GM13976 (cell line): ENCODE data around the gene TRIM5.
"Not testable (repeated sequence)": the region's sequence is repeated elsewhere in the genome, so short reads cannot be mapped to it uniquely, and the experiment has no call there.

ENCODE experiments used
- DNase-seq: peaks from one replicate; pipeline ENCODE4 v3.0.0; 2012; ENCODE audit warnings: low spot score
- CTCF ChIP-seq: IDR thresholded peaks from 2 replicates; pipeline ENCODE4 v1.5.1; 2012; ENCODE audit warnings: borderline replicate concordance, mild to moderate bottlenecking; ENCODE audit not compliant: insufficient read depth; ENCODE audit errors: extremely low read depth, missing control alignments, control extremely low read depth
- in situ Hi-C: fragments of 300-500 bp; cut with MboI; formaldehyde crosslinking; loops from one replicate; pipeline ENCODE4 v1.12.0; 2022; ENCODE audit warnings: low sequenced_read_pairs, mixed read lengths, inconsistent platforms; ENCODE audit not compliant: unreplicated experiment

The TRIM5 gene

GRCh38 chr11:5688482-5688881 lies 3.6 kb upstream of the TRIM5 start:
- DNase-seq: no peak
- in situ Hi-C loops: no loop called here
- no peak for TF ChIP-seq CTCF

- no peak for DNase-seq
- TF ChIP-seq CTCF: no peak
- in situ Hi-C loops: no loop called here
These were observed 1.6 kb upstream of the TRIM5 start for GRCh38 chr11:5686426-5686825.

- TF ChIP-seq CTCF: no peak
- no peak for DNase-seq
- in situ Hi-C loops: no loop called here
These were observed 733 bp downstream of the TRIM5 start for GRCh38 chr11:5684036-5684645.

- in situ Hi-C loops, DNase-seq: not testable (repeated sequence)
These were observed 1.3 kb downstream of the TRIM5 start for GRCh38 chr11:5683620-5684019.

- DNase-seq, in situ Hi-C loops: not testable (repeated sequence)
These were observed 1.9 kb downstream of the TRIM5 start for GRCh38 chr11:5682890-5683441.

- DNase-seq: no peak
- TF ChIP-seq CTCF: no peak
These were observed 5.1 kb downstream of the TRIM5 start for GRCh38 chr11:5679811-5680210.

GRCh38 chr11:5674391-5674790 lies 10.5 kb downstream of the TRIM5 start:
- DNase-seq: no peak
- in situ Hi-C loops: no loop called here

More at GRCh38 chr11:5679811-5680210, 5.1 kb downstream of the TRIM5 start:
- in situ Hi-C loops: no loop called here

More at GRCh38 chr11:5674391-5674790, 10.5 kb downstream of the TRIM5 start:
- no peak for TF ChIP-seq CTCF
